Naive thymus-derived CD8-positive, alpha-beta T cell (primary cell): ENCODE measurements around the gene NKAPL. TPM values are rescaled to one million over a fixed set of nuclear protein-coding genes. Genes with fewer than 3 reads are reported as not detected.
A peak's percentile ranks its signal among the peaks of the same experiment; 100 is the strongest.

Source experiments
- ATAC-seq, 2 donors: fragments of 150-1000 bp; cut with Tn5 transposase in 1 of 2; sonication (Bioruptor Pico), chemical (Tn5 transposase) in 1 of 2; 1 replicate in 1 of 2; 2 replicates in 1 of 2; pipeline ENCODE4 v1.10.0; 2021; ENCODE audit warnings: mild to moderate bottlenecking in 2 of 2, moderate library complexity in 2 of 2
- POLR2A ChIA-PET: fragments of 350-600 bp; sonication (Branson Sonifier 250); formaldehyde crosslinking; loops from one replicate; lab custom pipeline; 2021; ENCODE audit warnings: antibody characterized with exemption; lab: Charles Lee
- DNase-seq, 10 donors: peaks; one replicate each; pipeline versions ENCODE4 v3.0.0 to v3.0.0-alpha.2; 2020 to 2022
- H3K27ac Mint-ChIP-seq, 10 donors: one replicate each; pipeline ENCODE4 v1.8.0; 2020 to 2022; ENCODE audit warnings: mild to moderate bottlenecking in 10 of 10, mixed read lengths in 10 of 10, moderate library complexity in 4 of 10, inconsistent platforms in 1 of 10
- H3K27me3 Mint-ChIP-seq, 5 donors: one replicate each; pipeline ENCODE4 v1.8.0; 2021 to 2022; ENCODE audit warnings: mixed read lengths in 5 of 5
- H3K36me3 Mint-ChIP-seq, 3 donors: one replicate each; pipeline ENCODE4 v1.8.0; 2020 to 2022; ENCODE audit warnings: mixed read lengths in 3 of 3, mild to moderate bottlenecking in 2 of 3, inconsistent platforms in 1 of 3
- H3K4me1 Mint-ChIP-seq, 4 donors: one replicate each; pipeline ENCODE4 v1.8.0; 2021 to 2022; ENCODE audit warnings: mixed read lengths in 4 of 4
- H3K4me3 Mint-ChIP-seq, 10 donors: one replicate each; pipeline ENCODE4 v1.8.0; 2020 to 2022; ENCODE audit warnings: mild to moderate bottlenecking in 10 of 10, mixed read lengths in 10 of 10, moderate library complexity in 6 of 10, inconsistent platforms in 1 of 10
- H3K9me3 Mint-ChIP-seq, 9 donors: one replicate each; pipeline ENCODE4 v1.8.0; 2020 to 2022; ENCODE audit warnings: mixed read lengths in 9 of 9, mild to moderate bottlenecking in 3 of 9, inconsistent platforms in 1 of 9, moderate library complexity in 1 of 9
- polyA plus RNA-seq, 3 donors: library from polyadenylated mRNA; unstranded; fragments of 300-500 nt; fragmentation: Illumina TruSeq; gene quantifications; one replicate each; pipeline ENCODE4 v1.2.3, GENCODE V29; 2021
- total RNA-seq, 8 experiments: library from RNA in 2 of 8; stranded (reverse) in 2 of 8; gene quantifications; one replicate each; pipeline ENCODE4 v1.2.3 and lab custom pipeline; 2021 to 2026

NKAPL gene
- total RNA-seq (1 to 10 TPM; 1.2 to 1.7 TPM), polyA plus RNA-seq (under 1 TPM in 1 of 3 donors, not detected in 2; 0.26 TPM), total RNA-seq (lab: John Stamatoyannopoulos, UW) (0 to 0.58 (median 0.28) reads per million in 6 experiments)

DNA sequence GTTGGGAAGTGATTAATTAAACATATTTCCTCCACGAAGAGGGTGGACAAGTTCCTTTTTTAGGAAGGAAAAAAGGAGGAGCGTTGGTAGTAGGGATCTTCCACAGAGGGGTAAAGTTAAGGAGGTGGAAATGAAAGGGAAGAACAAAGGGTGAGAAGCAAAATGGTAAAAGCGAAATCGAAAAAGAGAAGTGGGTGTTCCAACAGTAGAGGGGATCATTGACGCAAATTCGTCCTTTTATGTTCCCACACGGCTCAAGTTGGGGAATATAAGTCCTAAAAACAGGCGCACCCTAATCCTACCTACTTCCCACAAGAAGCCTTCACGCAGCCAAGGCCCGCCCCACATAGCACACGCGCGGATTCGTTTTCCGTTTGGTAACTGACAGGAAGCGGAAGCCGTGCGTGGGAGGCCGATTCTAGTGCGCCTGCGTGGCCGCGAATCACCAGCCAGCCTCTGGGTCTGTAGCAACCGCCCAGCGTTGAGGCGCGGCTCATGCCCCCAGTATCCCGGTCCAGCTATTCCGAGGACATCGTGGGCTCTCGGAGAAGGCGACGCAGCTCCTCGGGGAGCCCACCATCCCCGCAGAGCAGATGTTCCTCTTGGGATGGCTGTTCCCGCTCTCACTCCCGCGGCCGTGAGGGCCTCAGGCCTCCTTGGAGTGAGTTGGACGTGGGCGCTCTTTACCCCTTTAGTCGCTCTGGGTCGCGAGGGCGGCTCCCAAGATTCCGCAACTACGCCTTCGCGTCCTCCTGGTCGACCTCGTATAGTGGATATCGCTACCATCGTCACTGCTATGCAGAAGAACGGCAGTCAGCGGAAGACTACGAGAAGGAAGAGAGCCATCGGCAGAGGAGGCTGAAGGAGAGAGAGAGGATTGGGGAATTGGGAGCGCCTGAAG is at the start of gene NKAPL:
Gene NKAPL (plus strand): TSS at position 421 of the 901 bp plus-strand sequence. CDS start 75 bp downstream, at position 496.
- DNase-seq (peak in 9 of 10 donors; percentile 26 to 80 (median 40)), ATAC-seq (peak; percentile 71 to 75)
- Mint-ChIP-seq H3K27ac (peak within 1 kb of the TSS in 6 of 10 donors; percentile 33 to 81 (median 70)), H3K27me3 (peaks cover 0 to 12% (median 4%) of the 10 kb centered on the region in 5 donors), H3K9me3 (peaks cover 0 to 14% (median 3%) of the 10 kb centered on the region in 9 donors), H3K4me1 (peaks cover 0 to 12% (median 10%) of the 10 kb centered on the region in 4 donors), H3K4me3 (peak within 1 kb of the TSS in 9 of 10 donors; percentile 12 to 79 (median 48)), H3K36me3 (peaks cover 0 to 9% (median 4%) of the 10 kb centered on the region in 3 donors)
- POLR2A ChIA-PET = no interaction called here

DNA sequence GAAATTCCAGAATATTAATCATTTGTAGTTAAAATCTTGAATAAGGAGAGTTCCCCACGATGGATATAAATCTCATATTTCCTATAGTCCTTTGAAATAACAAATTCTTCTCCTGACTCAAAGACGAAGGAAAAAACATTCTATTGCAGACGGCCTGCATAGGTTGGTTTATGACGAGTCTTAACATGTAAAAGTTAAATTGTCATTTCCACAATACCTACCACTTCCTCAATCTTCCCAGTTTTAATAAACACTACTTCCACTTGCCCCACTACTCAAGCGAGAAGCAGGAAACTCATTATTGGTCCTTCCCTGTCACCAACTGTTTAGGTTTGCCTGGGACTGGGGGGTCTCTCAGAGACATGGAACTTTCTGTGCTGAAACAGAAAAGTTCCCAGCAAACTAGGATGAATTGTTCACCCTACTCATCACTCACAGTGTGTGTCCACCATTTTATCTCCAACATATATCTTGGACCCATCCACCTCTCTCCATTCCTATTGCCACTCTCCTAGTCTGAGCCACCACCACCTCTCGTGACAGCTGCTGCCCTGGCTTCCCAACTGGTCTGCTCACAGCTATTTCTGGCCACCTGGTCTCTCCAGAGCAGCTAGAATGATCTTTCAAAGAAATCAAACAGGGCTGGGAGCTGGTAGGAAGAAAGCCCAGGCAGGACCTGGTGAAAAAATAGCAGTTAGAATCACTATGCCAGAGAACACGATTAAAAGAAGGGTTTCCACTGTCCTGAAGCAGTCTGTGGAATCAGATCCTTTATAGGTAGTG is 49.2 kb upstream of the NKAPL start:
- POLR2A ChIA-PET = no interaction called here
- DNase-seq = no peak
- ATAC-seq = no peak
- Mint-ChIP-seq H3K27ac (no peak overlapping the region), H3K36me3 (peaks cover 0 to 45% (median 16%) of the 10 kb centered on the region in 3 donors), H3K4me3 (peak overlapping the region in 1 of 10 donors; percentile 55), H3K4me1 (peaks cover 17 to 32% (median 25%) of the 10 kb centered on the region in 4 donors), H3K27me3 (peaks cover 60 to 97% (median 81%) of the 10 kb centered on the region in 5 donors), H3K9me3 (peaks cover 0 to 45% (median 15%) of the 10 kb centered on the region in 9 donors)

DNA sequence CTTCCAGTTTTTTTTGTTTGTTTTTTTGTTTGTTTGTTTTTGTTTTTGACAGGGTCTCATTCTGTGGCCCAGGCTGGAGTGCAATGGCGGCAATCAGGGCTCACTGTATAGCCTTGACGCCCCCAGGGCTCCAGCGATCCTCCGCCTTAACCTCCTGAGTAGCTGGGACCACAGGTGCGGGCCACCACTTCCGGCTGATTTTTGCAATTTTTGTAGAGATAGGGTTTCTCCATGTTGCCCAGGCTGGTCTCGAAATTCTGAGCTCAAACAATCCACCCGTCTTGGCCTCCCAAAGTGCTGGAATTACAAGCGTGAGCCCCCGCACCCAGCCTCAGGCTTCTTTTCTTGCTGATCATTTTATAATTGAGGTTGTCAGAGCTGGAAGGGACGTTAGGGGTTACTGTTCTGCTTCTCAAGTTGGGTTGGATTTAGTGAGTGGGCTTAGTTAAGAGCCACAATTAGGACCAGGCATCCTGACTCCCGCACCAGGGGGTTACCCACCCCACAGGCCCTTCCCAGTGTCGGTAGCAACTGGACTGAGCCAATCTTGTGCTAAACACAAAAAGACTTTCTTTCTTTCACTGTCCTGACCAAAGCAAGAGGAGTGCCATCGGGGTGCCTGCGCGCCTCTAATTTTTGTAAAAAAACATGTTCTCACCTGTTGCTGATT is 47.1 kb upstream of the NKAPL start:
- Mint-ChIP-seq H3K27me3 (peaks cover 57 to 97% (median 86%) of the 10 kb centered on the region in 5 donors), H3K4me3 (peak overlapping the region in 8 of 10 donors; percentile 23 to 62 (median 43)), H3K36me3 (peaks cover 0 to 30% (median 12%) of the 10 kb centered on the region in 3 donors), H3K4me1 (peaks cover 17 to 32% (median 25%) of the 10 kb centered on the region in 4 donors), H3K27ac (no peak overlapping the region), H3K9me3 (peaks cover 0 to 29% (median 12%) of the 10 kb centered on the region in 9 donors)
- ATAC-seq (peak; percentile 44 to 59), DNase-seq (no peak)
- POLR2A ChIA-PET = no interaction called here

DNA sequence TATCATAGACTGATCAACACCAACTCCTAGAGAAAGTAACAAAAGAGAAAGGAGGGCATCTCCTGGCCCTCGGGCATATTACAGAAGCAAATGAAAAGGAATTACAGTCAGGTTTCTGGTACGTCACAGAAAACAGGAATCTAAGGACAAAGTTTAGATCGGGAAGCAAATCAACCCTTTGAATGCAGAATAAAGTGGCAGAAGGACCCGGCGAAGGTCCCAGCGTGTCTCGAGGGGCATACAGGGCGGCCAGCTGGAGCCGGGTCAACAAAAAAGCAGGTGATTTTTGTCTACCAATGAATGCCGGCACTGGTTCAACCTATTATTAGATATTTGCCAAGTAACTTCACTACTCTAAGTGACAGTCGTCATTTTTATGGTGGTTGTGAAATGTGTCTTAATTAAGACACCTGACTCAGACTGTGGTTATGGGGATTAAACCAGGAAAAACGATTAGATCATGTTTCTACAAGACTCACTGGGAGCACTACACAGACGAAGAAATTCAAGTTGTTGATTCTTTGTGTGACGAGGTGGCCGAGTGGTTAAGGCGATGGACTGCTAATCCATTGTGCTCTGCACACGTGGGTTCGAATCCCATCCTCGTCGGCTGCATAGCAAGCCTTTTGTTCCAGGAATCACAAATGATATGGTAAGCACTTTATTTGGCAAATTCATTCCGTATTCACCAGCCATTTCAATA is 46.4 kb upstream of the NKAPL start:
- peaks cover 0 to 22% (median 10%) of the 10 kb centered on the region in 9 donors for H3K9me3 Mint-ChIP-seq
- ATAC-seq (no peak), DNase-seq (no peak)
- H3K27me3 Mint-ChIP-seq = peaks cover 55 to 97% (median 86%) of the 10 kb centered on the region in 5 donors
- H3K27ac Mint-ChIP-seq = no peak overlapping the region
- peak overlapping the region in 8 of 10 donors; percentile 23 to 62 (median 43) for H3K4me3 Mint-ChIP-seq
- H3K36me3 Mint-ChIP-seq = peaks cover 0 to 23% (median 9%) of the 10 kb centered on the region in 3 donors
- POLR2A ChIA-PET = no interaction called here
- H3K4me1 Mint-ChIP-seq = peaks cover 13 to 29% (median 22%) of the 10 kb centered on the region in 4 donors

DNA sequence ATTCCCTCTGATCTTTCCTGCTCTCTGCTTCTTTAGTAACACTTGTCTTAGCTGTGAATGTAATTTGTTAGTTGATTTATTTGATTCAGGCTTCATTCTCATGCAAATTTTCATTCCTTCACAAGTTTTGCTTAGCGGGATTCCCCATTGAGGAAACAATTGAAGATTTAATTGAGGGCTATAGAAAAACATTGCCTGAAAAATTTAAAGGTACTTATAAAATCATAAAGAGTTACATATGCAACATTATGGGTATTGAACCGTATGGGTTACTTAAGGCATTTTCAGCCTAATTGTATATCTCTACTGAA is 45.9 kb upstream of the NKAPL start:
- H3K27me3 Mint-ChIP-seq = peaks cover 55 to 97% (median 86%) of the 10 kb centered on the region in 5 donors
- POLR2A ChIA-PET = no interaction called here
- H3K36me3 Mint-ChIP-seq = peaks cover 0 to 18% (median 5%) of the 10 kb centered on the region in 3 donors
- DNase-seq = no peak
- peaks cover 10 to 29% (median 19%) of the 10 kb centered on the region in 4 donors for H3K4me1 Mint-ChIP-seq
- no peak overlapping the region for H3K27ac Mint-ChIP-seq
- ATAC-seq = no peak
- H3K9me3 Mint-ChIP-seq = peaks cover 0 to 18% (median 7%) of the 10 kb centered on the region in 9 donors
- H3K4me3 Mint-ChIP-seq = no peak overlapping the region

DNA sequence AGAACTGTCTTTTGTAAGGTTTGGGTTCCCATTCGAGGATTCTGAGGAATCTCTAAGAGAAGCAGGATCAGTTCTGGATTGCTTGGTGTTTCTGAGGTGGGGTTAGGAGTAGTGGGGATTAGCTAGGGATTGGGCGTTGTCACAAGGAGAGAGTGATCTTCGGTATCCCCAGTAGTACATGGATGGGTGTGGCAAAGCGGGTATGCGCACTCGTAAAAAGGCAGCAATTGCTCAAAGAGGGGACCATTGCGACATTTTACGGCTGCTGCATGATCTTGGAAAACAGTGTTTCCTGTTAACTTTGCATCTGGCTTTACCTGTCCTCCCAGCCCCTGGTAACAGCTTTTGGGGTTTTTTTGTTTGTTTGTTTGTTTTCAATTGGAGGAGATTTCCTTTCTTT is 43.7 kb upstream of the NKAPL start:
- peaks cover 47 to 93% (median 82%) of the 10 kb centered on the region in 5 donors for H3K27me3 Mint-ChIP-seq
- ATAC-seq (no peak), DNase-seq (no peak)
- peaks cover 13 to 29% (median 20%) of the 10 kb centered on the region in 4 donors for H3K4me1 Mint-ChIP-seq
- no peak overlapping the region for H3K4me3 Mint-ChIP-seq
- H3K9me3 Mint-ChIP-seq = peaks cover 0 to 12% (median 3%) of the 10 kb centered on the region in 9 donors
- H3K36me3 Mint-ChIP-seq = peaks cover 2 to 12% (median 5%) of the 10 kb centered on the region in 3 donors
- POLR2A ChIA-PET = interaction anchor here (0.8 kb wide), 1 partner anchor 9 kb away, joined by 3 read pairs; no protein-coding TSS in a partner anchor
- H3K27ac Mint-ChIP-seq = no peak overlapping the region

DNA sequence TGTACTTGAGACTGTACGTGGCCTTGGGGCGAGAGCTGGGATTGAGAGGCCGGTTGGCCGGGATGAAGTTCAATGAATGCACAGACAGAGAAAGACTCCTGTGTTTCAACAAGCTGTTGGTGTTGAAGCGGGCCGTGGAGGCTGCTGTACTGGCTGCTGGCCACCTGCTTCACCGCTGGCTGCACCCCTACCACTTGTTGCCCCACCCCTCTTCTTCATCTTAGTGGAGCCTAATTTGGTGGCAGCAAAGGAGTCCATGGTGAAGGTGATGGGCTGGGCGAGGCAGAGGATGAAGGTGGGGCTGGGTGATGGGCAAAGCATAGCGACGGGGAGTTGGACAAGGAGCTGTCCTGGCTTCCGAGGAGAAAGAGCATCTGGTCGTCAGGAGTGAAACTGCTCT is 41.2 kb upstream of the NKAPL start:
- POLR2A ChIA-PET = interaction anchor here (0.6 to 0.9 kb wide), 2 partner anchors 77 to 324 kb away, joined by 4 to 5 read pairs; no protein-coding TSS in a partner anchor
- peaks cover 0 to 7% (median 4%) of the 10 kb centered on the region in 3 donors for H3K36me3 Mint-ChIP-seq
- DNase-seq (no peak), ATAC-seq (no peak)
- peaks cover 46 to 85% (median 78%) of the 10 kb centered on the region in 5 donors for H3K27me3 Mint-ChIP-seq
- H3K4me3 Mint-ChIP-seq = peak overlapping the region in 8 of 10 donors; percentile 25 to 64 (median 46)
- no peak overlapping the region for H3K27ac Mint-ChIP-seq
- peaks cover 4 to 16% (median 7%) of the 10 kb centered on the region in 4 donors for H3K4me1 Mint-ChIP-seq
- peaks cover 0 to 3% (median 0%) of the 10 kb centered on the region in 9 donors for H3K9me3 Mint-ChIP-seq

DNA sequence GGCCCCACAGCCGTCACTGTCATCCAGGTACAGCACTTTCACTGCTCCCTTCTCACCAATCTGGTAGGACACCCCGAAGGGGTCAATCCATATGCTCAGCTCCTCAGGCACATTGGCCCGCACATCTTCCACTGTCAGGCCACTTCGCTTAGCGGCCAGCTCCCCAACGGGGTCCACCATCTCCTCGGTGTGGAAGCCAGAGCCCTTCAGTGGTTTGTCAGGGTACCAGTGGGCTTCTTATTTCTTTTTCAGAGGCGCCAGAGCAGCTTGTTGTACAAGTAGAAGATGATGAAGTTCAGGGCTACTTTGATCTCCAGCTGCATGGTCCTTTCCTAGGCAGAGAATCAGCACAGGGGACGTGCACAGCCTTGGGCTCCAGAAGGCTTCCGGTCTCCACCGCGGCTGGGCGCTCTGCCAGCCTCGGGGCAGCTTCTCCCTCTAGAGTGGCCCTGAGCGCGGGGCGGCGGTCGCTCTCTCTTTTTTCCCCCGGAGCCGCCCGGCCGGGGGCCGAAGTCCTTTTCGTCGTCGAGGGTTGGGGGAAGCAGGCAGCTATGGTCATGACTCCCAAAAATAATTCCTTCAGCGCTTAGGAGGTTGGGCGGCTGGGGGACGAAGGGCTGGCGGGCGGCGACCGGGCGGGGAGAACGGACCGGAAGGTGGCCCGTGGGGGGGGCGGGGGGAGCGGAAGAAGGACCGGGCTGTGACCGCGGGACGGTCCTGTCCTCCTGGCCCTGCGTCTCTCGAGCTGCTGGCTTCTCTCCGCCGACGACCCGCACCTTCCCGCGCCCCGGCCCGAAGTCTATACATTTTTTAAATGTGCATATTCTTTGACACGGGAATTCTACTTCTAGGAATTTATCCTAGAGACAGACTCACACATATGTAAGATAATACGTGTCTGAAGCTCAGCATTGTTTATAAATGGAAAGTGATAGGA is 40.5 kb upstream of the NKAPL start:
- H3K36me3 Mint-ChIP-seq = peaks cover 0 to 13% (median 6%) of the 10 kb centered on the region in 3 donors
- H3K4me3 Mint-ChIP-seq = peak overlapping the region; percentile 55 to 82 (median 74)
- POLR2A ChIA-PET = interaction anchor here (0.6 to 0.9 kb wide), 2 partner anchors 78 to 325 kb away, joined by 4 to 5 read pairs; no protein-coding TSS in a partner anchor
- H3K27ac Mint-ChIP-seq = no peak overlapping the region
- H3K4me1 Mint-ChIP-seq = peaks cover 4 to 12% (median 6%) of the 10 kb centered on the region in 4 donors
- H3K27me3 Mint-ChIP-seq = peaks cover 46 to 85% (median 78%) of the 10 kb centered on the region in 5 donors
- peaks cover 0 to 7% (median 0%) of the 10 kb centered on the region in 9 donors for H3K9me3 Mint-ChIP-seq
- peak; percentile 68 to 74 for ATAC-seq
- peak in 3 of 10 donors; percentile 19 to 29 (median 20) for DNase-seq

DNA sequence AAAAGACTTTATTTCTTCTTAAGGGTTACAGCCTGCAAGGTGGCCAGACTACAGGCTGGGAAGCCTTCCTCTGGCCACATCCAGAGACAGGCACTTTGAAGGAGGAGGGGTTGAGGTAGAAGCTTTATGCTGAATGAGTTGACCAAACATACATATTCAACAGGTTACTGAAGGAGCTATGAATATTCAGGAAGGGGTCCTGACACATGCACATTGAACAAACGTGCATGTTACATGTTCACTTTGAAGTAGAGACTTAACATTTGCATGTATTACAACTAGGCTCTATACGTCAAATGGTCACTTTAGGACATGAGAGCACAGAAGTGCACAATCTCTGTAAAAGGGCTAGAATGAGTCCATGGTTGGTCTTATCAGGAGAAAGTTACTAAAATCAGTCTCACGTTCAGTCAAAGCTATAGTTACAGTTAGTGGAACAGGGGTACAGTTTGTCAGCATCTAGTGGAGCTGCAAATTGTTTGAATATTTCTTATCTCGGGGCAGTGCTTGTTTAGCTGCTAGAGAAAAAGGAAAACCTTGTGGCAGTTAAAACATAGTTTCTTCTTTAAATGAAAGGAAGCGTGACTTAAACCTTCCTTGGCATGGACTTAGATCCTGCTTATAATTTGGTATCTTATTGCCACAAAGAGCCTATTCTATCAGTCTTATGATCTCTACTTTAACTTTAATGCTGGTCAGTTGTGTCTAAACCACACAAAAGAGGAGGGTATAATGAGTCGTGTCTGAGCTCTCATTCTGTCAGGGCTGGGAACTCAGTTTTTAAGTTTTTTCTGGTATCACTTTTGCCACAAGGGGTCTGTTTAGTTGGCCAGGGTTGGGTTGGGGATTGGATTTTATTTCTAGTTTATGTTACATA is 38.6 kb upstream of the NKAPL start:
- Mint-ChIP-seq H3K4me1 (peaks cover 8 to 24% (median 14%) of the 10 kb centered on the region in 4 donors), H3K27ac (peak overlapping the region in 1 of 10 donors; percentile 76), H3K4me3 (no peak overlapping the region), H3K36me3 (peaks cover 0 to 13% (median 6%) of the 10 kb centered on the region in 3 donors), H3K9me3 (peaks cover 0 to 7% (median 0%) of the 10 kb centered on the region in 9 donors), H3K27me3 (peaks cover 45 to 82% (median 76%) of the 10 kb centered on the region in 5 donors)
- no peak for ATAC-seq
- no peak for DNase-seq
- POLR2A ChIA-PET = interaction anchor here (0.5 kb wide), 1 partner anchor 1418 kb away, joined by 3 read pairs; no protein-coding TSS in a partner anchor
